ENCODE results near the gene GALNT9.

DNA sequence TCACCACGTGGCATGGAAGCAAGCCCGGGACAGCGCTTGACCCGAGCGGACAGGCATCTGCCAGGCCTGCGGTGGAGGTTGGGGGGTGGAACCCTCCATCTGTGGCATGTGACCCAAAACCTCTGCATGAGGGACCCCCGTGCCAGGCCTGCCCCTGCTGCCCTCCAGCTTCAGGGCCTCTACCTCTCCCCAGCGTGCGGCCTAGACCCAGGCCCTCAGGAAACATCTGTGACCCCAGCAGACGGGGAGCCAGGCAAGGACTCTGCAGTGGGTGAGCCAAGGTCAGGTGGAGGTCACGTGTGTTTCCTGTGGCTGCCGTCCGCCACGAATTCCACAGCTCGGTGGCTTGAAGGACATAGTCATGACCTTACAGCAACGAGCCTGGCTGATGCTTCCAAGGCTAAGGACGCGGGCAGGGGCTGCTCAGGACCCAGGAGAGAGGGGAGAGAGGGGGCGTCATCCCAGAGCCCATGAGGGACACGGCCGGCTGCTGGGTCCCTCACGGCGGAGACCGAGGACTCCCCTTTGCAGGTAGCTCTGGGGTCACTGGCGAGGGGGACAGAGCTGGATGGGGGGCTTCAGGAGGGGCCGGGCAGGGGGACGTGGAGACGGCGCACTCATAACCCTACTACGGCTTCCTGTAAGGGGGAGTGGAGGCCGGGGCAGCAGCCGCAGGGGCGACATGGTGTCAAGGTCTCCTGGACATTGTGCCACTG is 91.5 kb downstream of the GALNT9 start:
- no peak for TF ChIP-seq EZH2 (IDR thresholded peaks at IDR 0.05; ENCODE audit: borderline replicate concordance, insufficient read depth, low read depth, low read length, poor library complexity, severe bottlenecking)
- TF ChIP-seq, protein P1, sequence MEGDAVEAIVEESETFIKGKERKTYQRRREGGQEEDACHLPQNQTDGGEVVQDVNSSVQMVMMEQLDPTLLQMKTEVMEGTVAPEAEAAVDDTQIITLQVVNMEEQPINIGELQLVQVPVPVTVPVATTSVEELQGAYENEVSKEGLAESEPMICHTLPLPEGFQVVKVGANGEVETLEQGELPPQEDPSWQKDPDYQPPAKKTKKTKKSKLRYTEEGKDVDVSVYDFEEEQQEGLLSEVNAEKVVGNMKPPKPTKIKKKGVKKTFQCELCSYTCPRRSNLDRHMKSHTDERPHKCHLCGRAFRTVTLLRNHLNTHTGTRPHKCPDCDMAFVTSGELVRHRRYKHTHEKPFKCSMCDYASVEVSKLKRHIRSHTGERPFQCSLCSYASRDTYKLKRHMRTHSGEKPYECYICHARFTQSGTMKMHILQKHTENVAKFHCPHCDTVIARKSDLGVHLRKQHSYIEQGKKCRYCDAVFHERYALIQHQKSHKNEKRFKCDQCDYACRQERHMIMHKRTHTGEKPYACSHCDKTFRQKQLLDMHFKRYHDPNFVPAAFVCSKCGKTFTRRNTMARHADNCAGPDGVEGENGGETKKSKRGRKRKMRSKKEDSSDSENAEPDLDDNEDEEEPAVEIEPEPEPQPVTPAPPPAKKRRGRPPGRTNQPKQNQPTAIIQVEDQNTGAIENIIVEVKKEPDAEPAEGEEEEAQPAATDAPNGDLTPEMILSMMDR (IDR thresholded peaks at IDR 0.05): no peak

Measured in B cell (primary cell).